ENCODE results near the gene RAB13. TPM values are rescaled to one million over a fixed set of nuclear protein-coding genes. Genes with fewer than 3 reads are reported as not detected.

RAB13 gene
- total and polyA plus RNA-seq, 2 of the 13 experiments (the other 11 are each of a cell fraction or from before 2014, with no cell fraction given): 15.9 to 24.7 TPM

GRCh38 chr1:153967107-153967999, 18.8 kb downstream of the RAB13 start, which contains the start of gene CREB3L4 (continued):
- TF ChIP-seq ZNF646 (CRISPR knock-in tag; IDR thresholded peaks at IDR 0.05) (no peak), EHMT2 (IDR thresholded peaks at IDR 0.05; ENCODE audit: borderline replicate concordance, low read depth, low read length) (no peak; the same call in 1 of the 2 replicates), SATB2 (CRISPR knock-in tag; IDR thresholded peaks at IDR 0.05) (peak; percentile 27; the same call in 1 of the 2 replicates), HMGA1 (CRISPR knock-in tag; conservative IDR thresholded peaks at IDR 0.05) (no peak), PCBP2 (optimal IDR thresholded peaks at IDR 0.05; ENCODE audit: low read depth, low read length, poor library complexity, severe bottlenecking) (no peak), ZEB1 (IDR thresholded peaks at IDR 0.05; ENCODE audit: insufficient replicate concordance, low read depth) (peak; percentile 48), SRSF1 (optimal IDR thresholded peaks at IDR 0.05; ENCODE audit: low read depth, low read length) (no peak), BHLHE40 (IDR thresholded peaks at IDR 0.05; ENCODE audit: low read length) (peak; percentile 78), ZNF841 (CRISPR knock-in tag; IDR thresholded peaks at IDR 0.05; ENCODE audit: borderline replicate concordance) (0 out of 2 replicates have a peak, but pooled peaks have one; percentile 60), MIER2 (CRISPR knock-in tag; IDR thresholded peaks at IDR 0.05) (0 out of 2 replicates have a peak, but pooled peaks have one; percentile 31), RXRB (CRISPR knock-in tag; IDR thresholded peaks at IDR 0.05; ENCODE audit: borderline replicate concordance) (peak; percentile 61), HMG20B (CRISPR knock-in tag; conservative IDR thresholded peaks at IDR 0.05) (no peak), MED1 (CRISPR knock-in tag; IDR thresholded peaks at IDR 0.05) (peak; percentile 61), HOXA9 (CRISPR knock-in tag; IDR thresholded peaks at IDR 0.05; ENCODE audit: borderline replicate concordance) (no peak; the same call in 1 of the 2 replicates), ZNF772 (CRISPR knock-in tag; IDR thresholded peaks at IDR 0.05) (peak; percentile 93), MXD1 (CRISPR knock-in tag; IDR thresholded peaks at IDR 0.05) (peak; percentile 92), ZNF746 (CRISPR knock-in tag; IDR thresholded peaks at IDR 0.05) (peak; percentile 34)
- TF ChIP-seq, protein P1, sequence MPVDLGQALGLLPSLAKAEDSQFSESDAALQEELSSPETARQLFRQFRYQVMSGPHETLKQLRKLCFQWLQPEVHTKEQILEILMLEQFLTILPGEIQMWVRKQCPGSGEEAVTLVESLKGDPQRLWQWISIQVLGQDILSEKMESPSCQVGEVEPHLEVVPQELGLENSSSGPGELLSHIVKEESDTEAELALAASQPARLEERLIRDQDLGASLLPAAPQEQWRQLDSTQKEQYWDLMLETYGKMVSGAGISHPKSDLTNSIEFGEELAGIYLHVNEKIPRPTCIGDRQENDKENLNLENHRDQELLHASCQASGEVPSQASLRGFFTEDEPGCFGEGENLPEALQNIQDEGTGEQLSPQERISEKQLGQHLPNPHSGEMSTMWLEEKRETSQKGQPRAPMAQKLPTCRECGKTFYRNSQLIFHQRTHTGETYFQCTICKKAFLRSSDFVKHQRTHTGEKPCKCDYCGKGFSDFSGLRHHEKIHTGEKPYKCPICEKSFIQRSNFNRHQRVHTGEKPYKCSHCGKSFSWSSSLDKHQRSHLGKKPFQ (CRISPR knock-in tag; IDR thresholded peaks at IDR 0.05; ENCODE audit: insufficient replicate concordance): peak; percentile 22
